Smooth muscle cell (in vitro differentiated cells): ENCODE results near the gene LOXL4. TPM values are rescaled to one million over a fixed set of nuclear protein-coding genes. Genes with fewer than 3 reads are reported as not detected.

ENCODE experiments used
- DNase-seq: peaks from one replicate; lab custom pipeline; 2025; ENCODE audit not compliant: unreplicated experiment; lab: John Stamatoyannopoulos, UW
- H2AFZ ChIP-seq: fragments of 200-600 bp; sonication (generic); 2 replicates; pipeline ENCODE4 v1.6.0; 2016; ENCODE audit warnings: antibody characterized with exemption, low read depth, mild to moderate bottlenecking
- H3F3A ChIP-seq: fragments of 200-600 bp; sonication (generic); 2 replicates; pipeline ENCODE4 v1.6.0; 2017; ENCODE audit warnings: antibody characterized with exemption, low read depth
- H3K27ac ChIP-seq: fragments of 200-600 bp; sonication (generic); 2 replicates; pipeline ENCODE4 v1.5.1; 2016; ENCODE audit warnings: low read depth, mild to moderate bottlenecking
- H3K27me3 ChIP-seq: fragments of 200-600 bp; sonication (generic); 2 replicates; pipeline ENCODE4 v1.6.1; 2016; ENCODE audit warnings: low read depth, mild to moderate bottlenecking
- H3K36me3 ChIP-seq: fragments of 200-600 bp; sonication (generic); 2 replicates; pipeline ENCODE4 v1.5.1; 2016; ENCODE audit warnings: low read depth
- H3K4me1 ChIP-seq: fragments of 200-600 bp; sonication (generic); 2 replicates; pipeline ENCODE4 v1.5.1; 2016; ENCODE audit warnings: low read depth
- H3K4me2 ChIP-seq: fragments of 200-600 bp; sonication (generic); 2 replicates; pipeline ENCODE4 v1.6.0; 2016; ENCODE audit warnings: mild to moderate bottlenecking
- H3K4me3 ChIP-seq: fragments of 200-600 bp; sonication (generic); 2 replicates; pipeline ENCODE4 v1.5.1; 2016; ENCODE audit warnings: mild to moderate bottlenecking
- H3K79me2 ChIP-seq: fragments of 200-600 bp; sonication (generic); 2 replicates; pipeline ENCODE4 v1.6.0; 2016; ENCODE audit warnings: low read depth, mild to moderate bottlenecking
- H3K9ac ChIP-seq: fragments of 200-600 bp; sonication (generic); 2 replicates; pipeline ENCODE4 v1.6.0; 2016; ENCODE audit warnings: low read depth
- H3K9me3 ChIP-seq: fragments of 200-600 bp; sonication (generic); replicated peaks from 2 replicates; pipeline ENCODE4 v1.5.1; 2016; ENCODE audit warnings: low read depth
- H4K20me1 ChIP-seq: fragments of 200-600 bp; sonication (generic); 2 replicates; pipeline ENCODE4 v1.6.0; 2016; ENCODE audit warnings: low read depth
- WGBS: methylation state at CpG from one replicate; pipeline ENCODE4 v1.1.7; 2016; ENCODE audit warnings: low lambda C conversion rate; 5-methylcytosine and 5-hydroxymethylcytosine counted together
- polyA plus RNA-seq: library from polyadenylated mRNA; unstranded; fragments of >200 nt; fragmentation: Nextera tagmentation; extraction: Ambion mirVana; gene quantifications from 2 replicates; pipeline ENCODE4 v1.2.1, GENCODE V29; 2016
- total RNA-seq: library from RNA; depleted of rRNA; stranded (reverse); fragments of >200 nt; gene quantifications from 2 replicates; pipeline ENCODE4 v1.2.3, GENCODE V29; 2014
- TF ChIP-seq, protein P1 (sequence below): fragments of 200-600 bp; sonication (generic); IDR thresholded peaks from 2 replicates; pipeline ENCODE4 v1.5.1; 2017; ENCODE audit warnings: borderline replicate concordance, mild to moderate bottlenecking, antibody characterized with exemption; ENCODE audit not compliant: insufficient read depth, poor library complexity, severe bottlenecking

LOXL4 gene
- total and polyA plus RNA-seq, 2 experiments from 2014 or later = 19.8 to 60.2 TPM

DNA sequence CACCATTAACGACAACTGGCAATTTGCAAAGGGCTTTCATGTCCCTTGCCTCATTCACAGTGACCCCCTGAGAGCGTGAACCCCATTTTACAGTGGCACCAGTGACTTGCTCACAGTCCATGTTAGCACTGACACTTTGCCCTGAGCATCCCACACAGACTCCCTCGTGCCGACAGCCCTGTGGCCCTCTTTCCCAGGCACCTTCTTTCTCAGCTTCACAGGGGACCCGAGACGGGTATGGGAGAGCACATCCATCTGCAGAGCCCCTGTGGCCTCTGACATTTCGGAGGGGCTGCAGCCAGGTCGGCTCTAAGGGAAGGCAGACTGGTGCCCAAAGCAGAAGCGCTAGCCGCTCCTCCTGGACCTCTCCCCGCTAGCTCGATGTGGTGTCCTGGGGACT, 10.8 kb downstream of the LOXL4 start:
- TF ChIP-seq, protein P1, sequence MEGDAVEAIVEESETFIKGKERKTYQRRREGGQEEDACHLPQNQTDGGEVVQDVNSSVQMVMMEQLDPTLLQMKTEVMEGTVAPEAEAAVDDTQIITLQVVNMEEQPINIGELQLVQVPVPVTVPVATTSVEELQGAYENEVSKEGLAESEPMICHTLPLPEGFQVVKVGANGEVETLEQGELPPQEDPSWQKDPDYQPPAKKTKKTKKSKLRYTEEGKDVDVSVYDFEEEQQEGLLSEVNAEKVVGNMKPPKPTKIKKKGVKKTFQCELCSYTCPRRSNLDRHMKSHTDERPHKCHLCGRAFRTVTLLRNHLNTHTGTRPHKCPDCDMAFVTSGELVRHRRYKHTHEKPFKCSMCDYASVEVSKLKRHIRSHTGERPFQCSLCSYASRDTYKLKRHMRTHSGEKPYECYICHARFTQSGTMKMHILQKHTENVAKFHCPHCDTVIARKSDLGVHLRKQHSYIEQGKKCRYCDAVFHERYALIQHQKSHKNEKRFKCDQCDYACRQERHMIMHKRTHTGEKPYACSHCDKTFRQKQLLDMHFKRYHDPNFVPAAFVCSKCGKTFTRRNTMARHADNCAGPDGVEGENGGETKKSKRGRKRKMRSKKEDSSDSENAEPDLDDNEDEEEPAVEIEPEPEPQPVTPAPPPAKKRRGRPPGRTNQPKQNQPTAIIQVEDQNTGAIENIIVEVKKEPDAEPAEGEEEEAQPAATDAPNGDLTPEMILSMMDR = no peak
- H3K27me3 ChIP-seq = no peaks in the 10 kb centered on the region
- no peak overlapping the region for H3K4me2 ChIP-seq
- H3K36me3 ChIP-seq = no peaks in the 10 kb centered on the region
- no peak overlapping the region for H3K4me3 ChIP-seq
- H2AFZ ChIP-seq = no peak overlapping the region
- H3K9ac ChIP-seq = no peak overlapping the region
- no peaks in the 10 kb centered on the region for H4K20me1 ChIP-seq
- H3K4me1 ChIP-seq = no peaks in the 10 kb centered on the region
- H3F3A ChIP-seq = no peaks in the 10 kb centered on the region
- no peaks in the 10 kb centered on the region for H3K9me3 ChIP-seq
- 97% methylated on average over 12 of the region's 12 CpGs for WGBS
- DNase-seq = no peak
- no peaks in the 10 kb centered on the region for H3K79me2 ChIP-seq
- H3K27ac ChIP-seq = no peak overlapping the region

DNA sequence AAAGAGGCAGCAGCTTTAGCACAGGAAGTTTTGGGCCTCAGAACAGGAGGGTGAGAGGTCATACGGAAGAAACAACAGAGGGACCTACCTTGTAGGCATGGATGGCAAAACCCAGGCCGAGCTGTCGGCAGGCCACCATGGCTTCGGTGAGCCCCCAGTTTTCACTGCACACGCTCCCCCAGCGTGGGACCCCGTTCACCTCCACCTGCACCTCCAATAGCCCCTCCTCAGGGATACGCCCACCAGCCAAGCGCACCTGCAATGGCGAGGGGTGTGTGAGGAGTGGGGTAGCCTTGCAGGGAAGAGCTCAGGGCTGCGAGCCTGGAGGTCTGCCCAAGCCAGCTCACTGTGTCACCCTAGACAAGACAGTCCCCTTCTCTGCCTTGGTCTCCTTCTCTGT, 11.3 kb downstream of the LOXL4 start:
- no peaks in the 10 kb centered on the region for H3F3A ChIP-seq
- no peak overlapping the region for H3K4me3 ChIP-seq
- H4K20me1 ChIP-seq = no peaks in the 10 kb centered on the region
- H3K4me1 ChIP-seq = no peaks in the 10 kb centered on the region
- no peak for DNase-seq
- WGBS = 97% methylated on average over 11 of the region's 11 CpGs
- TF ChIP-seq, protein P1 = no peak
- no peak overlapping the region for H3K9ac ChIP-seq
- H3K9me3 ChIP-seq = no peaks in the 10 kb centered on the region
- H3K36me3 ChIP-seq = no peaks in the 10 kb centered on the region
- no peaks in the 10 kb centered on the region for H3K27me3 ChIP-seq
- no peaks in the 10 kb centered on the region for H3K79me2 ChIP-seq
- no peak overlapping the region for H3K4me2 ChIP-seq
- no peak overlapping the region for H2AFZ ChIP-seq
- H3K27ac ChIP-seq = no peak overlapping the region

DNA sequence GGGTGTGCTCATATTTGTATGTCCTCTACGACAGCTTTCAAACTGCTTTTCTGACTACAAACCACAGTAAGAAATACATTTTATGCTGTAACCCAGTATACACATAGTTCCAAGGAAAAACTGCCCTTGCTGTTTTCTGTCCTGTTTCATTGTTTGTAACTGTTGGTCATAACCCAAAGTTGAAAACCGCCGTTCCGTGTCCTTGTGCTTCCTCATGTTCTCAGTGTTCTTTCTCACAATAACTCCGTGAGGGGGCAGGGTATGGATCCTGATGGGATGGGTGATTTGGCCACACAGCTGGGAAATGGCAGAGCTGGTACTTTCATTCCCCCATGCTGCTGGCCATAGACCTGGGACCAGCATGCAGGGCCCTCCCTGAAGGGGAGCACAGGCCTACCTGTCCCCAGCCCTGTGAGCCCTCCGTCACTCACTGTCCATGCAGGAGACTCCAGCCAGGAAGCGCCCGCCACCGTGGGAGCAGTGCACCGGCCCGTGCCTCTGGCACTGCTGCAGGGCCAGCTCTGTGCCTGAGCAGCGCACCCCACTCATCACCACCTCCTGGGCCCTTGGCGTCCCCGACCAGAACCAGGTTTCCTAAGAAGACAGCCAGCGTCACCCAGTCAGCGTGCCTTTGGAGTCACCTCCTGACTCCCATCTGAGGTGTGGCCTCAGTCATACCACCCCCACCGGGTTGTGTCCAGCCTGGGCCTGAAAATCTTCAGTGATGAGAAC, 12.7 kb downstream of the LOXL4 start:
- H4K20me1 ChIP-seq = no peaks in the 10 kb centered on the region
- 93% methylated on average over 17 of the region's 17 CpGs for WGBS
- H3K9ac ChIP-seq = no peak overlapping the region
- H3K9me3 ChIP-seq = no peaks in the 10 kb centered on the region
- no peaks in the 10 kb centered on the region for H3K4me1 ChIP-seq
- no peaks in the 10 kb centered on the region for H3K36me3 ChIP-seq
- no peaks in the 10 kb centered on the region for H3K79me2 ChIP-seq
- no peaks in the 10 kb centered on the region for H3K27me3 ChIP-seq
- no peak overlapping the region for H3K4me3 ChIP-seq
- TF ChIP-seq, protein P1 = no peak
- DNase-seq = no peak
- H3K27ac ChIP-seq = no peak overlapping the region
- H2AFZ ChIP-seq = no peak overlapping the region
- no peaks in the 10 kb centered on the region for H3F3A ChIP-seq
- no peak overlapping the region for H3K4me2 ChIP-seq
